Choroid plexus epithelial cell (primary cell): Measurements from ENCODE around the gene RASAL2.

Experiments
- DNase-seq: peaks from one replicate; pipeline ENCODE4 v3.0.0-alpha.2; 2010; ENCODE audit warnings: low read depth
- H3K4me3 ChIP-seq: 2 replicates; pipeline ENCODE4 v1.5.1; 2011; ENCODE audit warnings: low read depth, mild to moderate bottlenecking, control low read depth, low read length, moderate library complexity
- CTCF ChIP-seq: conservative IDR thresholded peaks from 2 replicates; pipeline ENCODE4 v1.5.1; 2011; ENCODE audit warnings: low read depth, mild to moderate bottlenecking, control low read depth, inconsistent platforms, low read length, moderate library complexity

Gene RASAL2

GRCh38 chr1:178486100-178487069, 392.5 kb downstream of the RASAL2 start:
- peak overlapping the region; percentile 45 for H3K4me3 ChIP-seq
- no peak for TF ChIP-seq CTCF

GRCh38 chr1:178487070-178487615, 393.2 kb downstream of the RASAL2 start:
- peak overlapping the region; percentile 45 for H3K4me3 ChIP-seq
- TF ChIP-seq CTCF, result no peak
- DNase-seq, result no peak

More at GRCh38 chr1:178486100-178487069, 392.5 kb downstream of the RASAL2 start:
- no peak for DNase-seq

GRCh38 chr1:178488393-178488792, 394.5 kb downstream of the RASAL2 start:
- H3K4me3 ChIP-seq, result no peak overlapping the region
- no peak for TF ChIP-seq CTCF
- no peak for DNase-seq

GRCh38 chr1:178489399-178489798, 395.5 kb downstream of the RASAL2 start:
- no peak overlapping the region for H3K4me3 ChIP-seq
- DNase-seq, result no peak
- no peak for TF ChIP-seq CTCF

- no peak overlapping the region for H3K4me3 ChIP-seq
- DNase-seq, result no peak
Observed at GRCh38 chr1:178490136-178490535, 396.2 kb downstream of the RASAL2 start.

GRCh38 chr1:178490967-178491366, 397.1 kb downstream of the RASAL2 start:
- no peak overlapping the region for H3K4me3 ChIP-seq
- DNase-seq, result no peak
- no peak for TF ChIP-seq CTCF

More at GRCh38 chr1:178490136-178490535, 396.2 kb downstream of the RASAL2 start:
- no peak for TF ChIP-seq CTCF

- TF ChIP-seq CTCF, result no peak
- H3K4me3 ChIP-seq, result no peak overlapping the region
- no peak for DNase-seq
Observed at GRCh38 chr1:178491721-178492120, 397.8 kb downstream of the RASAL2 start.
